ENCODE data around the gene MYOF.
A peak's percentile ranks its signal among the peaks of the same experiment; 100 is the strongest.

MYOF gene

GRCh38 chr10:93385345-93385744, 96.8 kb downstream of the MYOF start:
- no peak for ATAC-seq
- TF ChIP-seq TOX (CRISPR knock-in tag; IDR thresholded peaks at IDR 0.05; ENCODE audit: borderline replicate concordance) (no peak), PATZ1 (CRISPR knock-in tag; IDR thresholded peaks at IDR 0.05; ENCODE audit: borderline replicate concordance) (no peak), CSRNP3 (CRISPR knock-in tag; IDR thresholded peaks at IDR 0.05) (no peak), PPARA (CRISPR knock-in tag; IDR thresholded peaks at IDR 0.05; ENCODE audit: borderline replicate concordance) (no peak), BACH2 (CRISPR knock-in tag; IDR thresholded peaks at IDR 0.05; ENCODE audit: borderline replicate concordance) (no peak), GLIS3 (CRISPR knock-in tag; IDR thresholded peaks at IDR 0.05) (no peak), ZNF8 (CRISPR knock-in tag; IDR thresholded peaks at IDR 0.05) (no peak), ARNTL (CRISPR knock-in tag; IDR thresholded peaks at IDR 0.05; ENCODE audit: borderline replicate concordance, low read depth) (no peak), ESRRG (CRISPR knock-in tag; IDR thresholded peaks at IDR 0.05) (no peak), ZFP30 (CRISPR knock-in tag; IDR thresholded peaks at IDR 0.05) (no peak), SNAI2 (CRISPR knock-in tag; IDR thresholded peaks at IDR 0.05) (no peak), ZNF565 (CRISPR knock-in tag; conservative IDR thresholded peaks at IDR 0.05; ENCODE audit: low read depth) (no peak), RARB (CRISPR knock-in tag; IDR thresholded peaks at IDR 0.05) (no peak), TCF4 (CRISPR knock-in tag; IDR thresholded peaks at IDR 0.05; ENCODE audit: borderline replicate concordance) (no peak), ZNF70 (CRISPR knock-in tag; IDR thresholded peaks at IDR 0.05) (no peak), OSR1 (CRISPR knock-in tag; IDR thresholded peaks at IDR 0.05) (no peak), CSDC2 (CRISPR knock-in tag; IDR thresholded peaks at IDR 0.05) (no peak), ISL1 (CRISPR knock-in tag; IDR thresholded peaks at IDR 0.05) (no peak)
- TF ChIP-seq, protein P1, sequence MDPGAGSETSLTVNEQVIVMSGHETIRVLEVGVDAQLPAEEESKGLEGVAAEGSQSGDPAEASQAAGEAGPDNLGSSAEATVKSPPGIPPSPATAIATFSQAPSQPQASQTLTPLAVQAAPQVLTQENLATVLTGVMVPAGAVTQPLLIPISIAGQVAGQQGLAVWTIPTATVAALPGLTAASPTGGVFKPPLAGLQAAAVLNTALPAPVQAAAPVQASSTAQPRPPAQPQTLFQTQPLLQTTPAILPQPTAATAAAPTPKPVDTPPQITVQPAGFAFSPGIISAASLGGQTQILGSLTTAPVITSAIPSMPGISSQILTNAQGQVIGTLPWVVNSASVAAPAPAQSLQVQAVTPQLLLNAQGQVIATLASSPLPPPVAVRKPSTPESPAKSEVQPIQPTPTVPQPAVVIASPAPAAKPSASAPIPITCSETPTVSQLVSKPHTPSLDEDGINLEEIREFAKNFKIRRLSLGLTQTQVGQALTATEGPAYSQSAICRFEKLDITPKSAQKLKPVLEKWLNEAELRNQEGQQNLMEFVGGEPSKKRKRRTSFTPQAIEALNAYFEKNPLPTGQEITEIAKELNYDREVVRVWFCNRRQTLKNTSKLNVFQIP (CRISPR knock-in tag; IDR thresholded peaks at IDR 0.05; ENCODE audit: borderline replicate concordance, low read depth): no peak

- no peak; the same call in 2 of the 3 replicates for ATAC-seq
- TF ChIP-seq BACH2 (CRISPR knock-in tag; IDR thresholded peaks at IDR 0.05; ENCODE audit: borderline replicate concordance): no peak
- no peak for TF ChIP-seq ZNF8 (CRISPR knock-in tag; IDR thresholded peaks at IDR 0.05)
- TF ChIP-seq TCF4 (CRISPR knock-in tag; IDR thresholded peaks at IDR 0.05; ENCODE audit: borderline replicate concordance): no peak
- TF ChIP-seq ARNTL (CRISPR knock-in tag; IDR thresholded peaks at IDR 0.05; ENCODE audit: borderline replicate concordance, low read depth): no peak
- TF ChIP-seq RARB (CRISPR knock-in tag; IDR thresholded peaks at IDR 0.05): no peak
- TF ChIP-seq PPARA (CRISPR knock-in tag; IDR thresholded peaks at IDR 0.05; ENCODE audit: borderline replicate concordance): no peak
- TF ChIP-seq ZNF70 (CRISPR knock-in tag; IDR thresholded peaks at IDR 0.05): no peak
- no peak for TF ChIP-seq ESRRG (CRISPR knock-in tag; IDR thresholded peaks at IDR 0.05)
- TF ChIP-seq ZNF565 (CRISPR knock-in tag; conservative IDR thresholded peaks at IDR 0.05; ENCODE audit: low read depth): no peak
- TF ChIP-seq SNAI2 (CRISPR knock-in tag; IDR thresholded peaks at IDR 0.05): no peak
- TF ChIP-seq, protein P1 (CRISPR knock-in tag; IDR thresholded peaks at IDR 0.05; ENCODE audit: borderline replicate concordance, low read depth): no peak
- TF ChIP-seq ZC3H10 (CRISPR knock-in tag; IDR thresholded peaks at IDR 0.05): no peak
Measured at GRCh38 chr10:93384006-93384405, 98.1 kb downstream of the MYOF start.

GRCh38 chr10:93383562-93383981, 98.6 kb downstream of the MYOF start:
- peak; percentile 96 for ATAC-seq
- TF ChIP-seq PPARA (CRISPR knock-in tag; IDR thresholded peaks at IDR 0.05; ENCODE audit: borderline replicate concordance): no peak
- TF ChIP-seq, protein P2, sequence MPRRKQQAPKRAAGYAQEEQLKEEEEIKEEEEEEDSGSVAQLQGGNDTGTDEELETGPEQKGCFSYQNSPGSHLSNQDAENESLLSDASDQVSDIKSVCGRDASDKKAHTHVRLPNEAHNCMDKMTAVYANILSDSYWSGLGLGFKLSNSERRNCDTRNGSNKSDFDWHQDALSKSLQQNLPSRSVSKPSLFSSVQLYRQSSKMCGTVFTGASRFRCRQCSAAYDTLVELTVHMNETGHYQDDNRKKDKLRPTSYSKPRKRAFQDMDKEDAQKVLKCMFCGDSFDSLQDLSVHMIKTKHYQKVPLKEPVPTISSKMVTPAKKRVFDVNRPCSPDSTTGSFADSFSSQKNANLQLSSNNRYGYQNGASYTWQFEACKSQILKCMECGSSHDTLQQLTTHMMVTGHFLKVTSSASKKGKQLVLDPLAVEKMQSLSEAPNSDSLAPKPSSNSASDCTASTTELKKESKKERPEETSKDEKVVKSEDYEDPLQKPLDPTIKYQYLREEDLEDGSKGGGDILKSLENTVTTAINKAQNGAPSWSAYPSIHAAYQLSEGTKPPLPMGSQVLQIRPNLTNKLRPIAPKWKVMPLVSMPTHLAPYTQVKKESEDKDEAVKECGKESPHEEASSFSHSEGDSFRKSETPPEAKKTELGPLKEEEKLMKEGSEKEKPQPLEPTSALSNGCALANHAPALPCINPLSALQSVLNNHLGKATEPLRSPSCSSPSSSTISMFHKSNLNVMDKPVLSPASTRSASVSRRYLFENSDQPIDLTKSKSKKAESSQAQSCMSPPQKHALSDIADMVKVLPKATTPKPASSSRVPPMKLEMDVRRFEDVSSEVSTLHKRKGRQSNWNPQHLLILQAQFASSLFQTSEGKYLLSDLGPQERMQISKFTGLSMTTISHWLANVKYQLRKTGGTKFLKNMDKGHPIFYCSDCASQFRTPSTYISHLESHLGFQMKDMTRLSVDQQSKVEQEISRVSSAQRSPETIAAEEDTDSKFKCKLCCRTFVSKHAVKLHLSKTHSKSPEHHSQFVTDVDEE (CRISPR knock-in tag; IDR thresholded peaks at IDR 0.05): no peak
- TF ChIP-seq ISL1 (CRISPR knock-in tag; IDR thresholded peaks at IDR 0.05): no peak

Measured in SK-N-SH treated with all-trans-retinoic acid at 6 μM for 48 hours (cell line).